ENCODE results near the gene ACYP2.

ACYP2 gene

GRCh38 chr2:54077088-54077900, 38.1 kb upstream of the ACYP2 start:
- Histone ChIP-seq H3K4me3 (ENCODE audit: insufficient read length, low read depth) (no peak overlapping the region), H3K27me3 (ENCODE audit: insufficient read depth, insufficient read length) (no peaks in the 10 kb centered on the region), H3K4me1 (ENCODE audit: insufficient read depth, insufficient read length) (no peaks in the 10 kb centered on the region), H3K9me3 (ENCODE audit: insufficient read depth, low read length) (no peaks in the 10 kb centered on the region), H3K36me3 (ENCODE audit: insufficient read depth, insufficient read length, low read length) (no peaks in the 10 kb centered on the region), H3K9ac (ENCODE audit: insufficient read length, low read depth) (no peak overlapping the region)
- TF ChIP-seq ZNF274 (IDR thresholded peaks at IDR 0.05; ENCODE audit: low read depth, low read length) (no peak), SUZ12 (IDR thresholded peaks at IDR 0.05; ENCODE audit: extremely low read depth, insufficient read depth, insufficient read length) (no peak), YY1 (IDR thresholded peaks at IDR 0.05; ENCODE audit: insufficient read depth, insufficient read length) (no peak)
- no peak for DNase-seq (ENCODE audit: low read depth, low spot score)

GRCh38 chr2:54079331-54079730, 36.1 kb upstream of the ACYP2 start:
- H3K9ac ChIP-seq (ENCODE audit: insufficient read length, low read depth) = no peak overlapping the region
- DNase-seq (ENCODE audit: low read depth, low spot score) = no peak
- no peak overlapping the region for H3K4me3 ChIP-seq (ENCODE audit: insufficient read length, low read depth)
- TF ChIP-seq SUZ12 (IDR thresholded peaks at IDR 0.05; ENCODE audit: extremely low read depth, insufficient read depth, insufficient read length) (no peak), ZNF274 (IDR thresholded peaks at IDR 0.05; ENCODE audit: low read depth, low read length) (no peak)
- no peaks in the 10 kb centered on the region for H3K36me3 ChIP-seq (ENCODE audit: insufficient read depth, insufficient read length, low read length)
- H3K4me1 ChIP-seq (ENCODE audit: insufficient read depth, insufficient read length) = no peaks in the 10 kb centered on the region
- no peaks in the 10 kb centered on the region for H3K27me3 ChIP-seq (ENCODE audit: insufficient read depth, insufficient read length)
- no peaks in the 10 kb centered on the region for H3K9me3 ChIP-seq (ENCODE audit: insufficient read depth, low read length)

DNA sequence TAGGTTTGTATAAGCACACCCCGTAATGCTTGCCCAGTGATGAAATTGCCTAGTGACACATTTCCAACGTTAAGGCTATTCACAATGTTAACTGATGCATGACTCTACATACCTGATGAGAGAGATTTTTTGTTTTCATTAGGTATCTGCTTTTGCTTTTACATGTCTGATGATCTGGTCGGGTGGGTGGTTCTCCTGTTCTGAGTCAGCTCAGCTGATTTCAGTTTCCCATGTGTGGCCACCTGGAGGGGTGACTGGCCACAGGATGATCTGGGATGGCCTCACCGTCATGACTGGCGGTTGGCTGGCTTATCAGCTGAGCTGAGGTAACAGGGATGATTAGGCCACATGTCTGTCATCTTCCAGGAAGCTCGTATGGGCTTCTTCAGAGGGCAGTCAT, 33.8 kb upstream of the ACYP2 start:
- H3K9ac ChIP-seq (ENCODE audit: insufficient read length, low read depth) = no peak overlapping the region
- DNase-seq (ENCODE audit: low read depth, low spot score) = no peak
- TF ChIP-seq SUZ12 (IDR thresholded peaks at IDR 0.05; ENCODE audit: extremely low read depth, insufficient read depth, insufficient read length) = no peak
- TF ChIP-seq ZNF274 (IDR thresholded peaks at IDR 0.05; ENCODE audit: low read depth, low read length) = no peak
- TF ChIP-seq YY1 (IDR thresholded peaks at IDR 0.05; ENCODE audit: insufficient read depth, insufficient read length) = no peak
- no peaks in the 10 kb centered on the region for H3K9me3 ChIP-seq (ENCODE audit: insufficient read depth, low read length)
- no peaks in the 10 kb centered on the region for H3K36me3 ChIP-seq (ENCODE audit: insufficient read depth, insufficient read length, low read length)
- H3K27me3 ChIP-seq (ENCODE audit: insufficient read depth, insufficient read length) = no peaks in the 10 kb centered on the region
- no peaks in the 10 kb centered on the region for H3K4me1 ChIP-seq (ENCODE audit: insufficient read depth, insufficient read length)
- H3K4me3 ChIP-seq (ENCODE audit: insufficient read length, low read depth) = no peak overlapping the region

DNA sequence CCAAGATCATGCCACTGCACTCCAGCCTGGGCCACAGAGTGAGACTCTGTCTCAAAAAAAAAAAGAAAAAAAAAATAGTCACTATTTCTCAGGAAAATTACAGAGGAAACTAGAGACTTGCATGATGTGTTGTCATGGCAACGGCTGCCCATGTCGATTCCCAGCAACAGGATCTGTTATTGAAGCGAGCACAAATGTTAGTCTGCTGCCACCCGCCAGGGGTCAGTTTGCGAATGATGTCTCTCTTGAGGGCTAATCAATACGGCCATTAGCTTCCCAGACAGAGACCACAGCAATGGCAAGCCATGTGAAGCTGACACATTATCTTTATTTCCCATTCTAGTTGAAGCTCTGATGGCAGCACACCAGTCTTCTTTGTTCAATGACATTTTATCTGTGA, 32.4 kb upstream of the ACYP2 start:
- DNase-seq (ENCODE audit: low read depth, low spot score) = no peak
- Histone ChIP-seq H3K9me3 (ENCODE audit: insufficient read depth, low read length) (no peaks in the 10 kb centered on the region), H3K36me3 (ENCODE audit: insufficient read depth, insufficient read length, low read length) (no peaks in the 10 kb centered on the region), H3K27me3 (ENCODE audit: insufficient read depth, insufficient read length) (no peaks in the 10 kb centered on the region), H3K9ac (ENCODE audit: insufficient read length, low read depth) (no peak overlapping the region), H3K4me1 (ENCODE audit: insufficient read depth, insufficient read length) (no peaks in the 10 kb centered on the region), H3K4me3 (ENCODE audit: insufficient read length, low read depth) (no peak overlapping the region)
- TF ChIP-seq YY1 (IDR thresholded peaks at IDR 0.05; ENCODE audit: insufficient read depth, insufficient read length) = no peak
- TF ChIP-seq SUZ12 (IDR thresholded peaks at IDR 0.05; ENCODE audit: extremely low read depth, insufficient read depth, insufficient read length) = no peak
- no peak for TF ChIP-seq ZNF274 (IDR thresholded peaks at IDR 0.05; ENCODE audit: low read depth, low read length)

GRCh38 chr2:54083445-54083844, 32.0 kb upstream of the ACYP2 start:
- H3K4me3 ChIP-seq (ENCODE audit: insufficient read length, low read depth) = no peak overlapping the region
- no peak for DNase-seq (ENCODE audit: low read depth, low spot score)
- no peak for TF ChIP-seq YY1 (IDR thresholded peaks at IDR 0.05; ENCODE audit: insufficient read depth, insufficient read length)
- TF ChIP-seq ZNF274 (IDR thresholded peaks at IDR 0.05; ENCODE audit: low read depth, low read length) = no peak
- no peak for TF ChIP-seq SUZ12 (IDR thresholded peaks at IDR 0.05; ENCODE audit: extremely low read depth, insufficient read depth, insufficient read length)
- no peaks in the 10 kb centered on the region for H3K27me3 ChIP-seq (ENCODE audit: insufficient read depth, insufficient read length)
- peaks cover 3% of the 10 kb centered on the region for H3K4me1 ChIP-seq (ENCODE audit: insufficient read depth, insufficient read length)
- no peak overlapping the region for H3K9ac ChIP-seq (ENCODE audit: insufficient read length, low read depth)
- no peaks in the 10 kb centered on the region for H3K36me3 ChIP-seq (ENCODE audit: insufficient read depth, insufficient read length, low read length)
- no peaks in the 10 kb centered on the region for H3K9me3 ChIP-seq (ENCODE audit: insufficient read depth, low read length)

DNA sequence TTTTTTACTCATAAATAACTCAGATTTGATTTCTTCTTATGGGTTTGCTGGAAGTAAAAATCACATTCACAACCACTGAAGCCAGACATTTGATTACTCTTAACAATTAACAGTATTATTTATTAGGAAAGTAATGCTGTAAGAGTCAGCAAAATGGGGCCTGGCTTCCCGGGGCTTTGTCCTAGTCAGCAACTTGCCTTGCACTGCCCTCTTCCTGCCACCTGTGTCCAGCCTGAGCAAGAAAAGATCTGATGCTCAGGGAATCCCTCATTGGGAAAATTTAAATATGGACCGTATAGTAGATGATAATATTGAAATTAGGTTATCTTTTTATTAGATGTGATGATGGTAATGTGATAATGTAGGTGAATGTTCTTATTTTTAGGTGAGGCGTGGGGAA, 30.8 kb upstream of the ACYP2 start:
- Histone ChIP-seq H3K9ac (ENCODE audit: insufficient read length, low read depth) (no peak overlapping the region), H3K36me3 (ENCODE audit: insufficient read depth, insufficient read length, low read length) (no peaks in the 10 kb centered on the region), H3K27me3 (ENCODE audit: insufficient read depth, insufficient read length) (no peaks in the 10 kb centered on the region), H3K4me1 (ENCODE audit: insufficient read depth, insufficient read length) (peaks cover 3% of the 10 kb centered on the region), H3K4me3 (ENCODE audit: insufficient read length, low read depth) (no peak overlapping the region), H3K9me3 (ENCODE audit: insufficient read depth, low read length) (no peaks in the 10 kb centered on the region)
- DNase-seq (ENCODE audit: low read depth, low spot score) = no peak
- no peak for TF ChIP-seq SUZ12 (IDR thresholded peaks at IDR 0.05; ENCODE audit: extremely low read depth, insufficient read depth, insufficient read length)
- no peak for TF ChIP-seq ZNF274 (IDR thresholded peaks at IDR 0.05; ENCODE audit: low read depth, low read length)
- TF ChIP-seq YY1 (IDR thresholded peaks at IDR 0.05; ENCODE audit: insufficient read depth, insufficient read length) = no peak

- Histone ChIP-seq H3K4me3 (ENCODE audit: insufficient read length, low read depth) (no peak overlapping the region), H3K4me1 (ENCODE audit: insufficient read depth, insufficient read length) (peaks cover 3% of the 10 kb centered on the region), H3K36me3 (ENCODE audit: insufficient read depth, insufficient read length, low read length) (no peaks in the 10 kb centered on the region), H3K9ac (ENCODE audit: insufficient read length, low read depth) (no peak overlapping the region), H3K9me3 (ENCODE audit: insufficient read depth, low read length) (no peaks in the 10 kb centered on the region), H3K27me3 (ENCODE audit: insufficient read depth, insufficient read length) (no peaks in the 10 kb centered on the region)
- no peak for DNase-seq (ENCODE audit: low read depth, low spot score)
- TF ChIP-seq SUZ12 (IDR thresholded peaks at IDR 0.05; ENCODE audit: extremely low read depth, insufficient read depth, insufficient read length) (no peak), YY1 (IDR thresholded peaks at IDR 0.05; ENCODE audit: insufficient read depth, insufficient read length) (no peak), ZNF274 (IDR thresholded peaks at IDR 0.05; ENCODE audit: low read depth, low read length) (no peak)
These were observed 30.3 kb upstream of the ACYP2 start for GRCh38 chr2:54085069-54085468.

Data from NT2/D1 (cell line).